H1 (cell line): ENCODE results near the gene MFNG. TPM values are rescaled to one million over a fixed set of nuclear protein-coding genes. Genes with fewer than 3 reads are reported as not detected.

Experiments used
- RBBP5 ChIP-seq: IDR thresholded peaks from 2 replicates; pipeline ENCODE4 v1.7.1; 2012; ENCODE audit warnings: low read depth, mild to moderate bottlenecking, inconsistent platforms, low read length, moderate library complexity, borderline replicate concordance
- SIX5 ChIP-seq: IDR thresholded peaks from 2 replicates; pipeline ENCODE4 v1.6.1; 2011; ENCODE audit warnings: mild to moderate bottlenecking, low read depth, low read length
- TBP ChIP-seq: IDR thresholded peaks from 2 replicates; pipeline ENCODE4 v1.6.1; 2011; ENCODE audit warnings: low read depth, low read length, improper control_type of control experiment
- polyA plus RNA-seq, 7 experiments: library from polyadenylated mRNA; depleted of rRNA in 3 of 7; stranded (reverse) in 5 of 7; unstranded in 2 of 7; fragments of >200 nt in 5 of 7; fragments of 200-250 nt in 2 of 7; gene quantifications; 1 replicate in 5 of 7; 2 replicates in 1 of 7; 4 replicates in 1 of 7; pipeline versions ENCODE4 v1.2.1 to v1.2.3, GENCODE V29; 2011 to 2013; ENCODE audit warnings: missing spikeins in 2 of 7, mixed read lengths in 2 of 7
- total RNA-seq: library from RNA; stranded (reverse); fragmentation: NEBNext Ultra II Directional; extraction: Animal tissue kit (Norgen Biotek cat#: 25700); gene quantifications from 2 replicates; pipeline ENCODE4 v1.2.1, GENCODE V29; 2021

Gene MFNG
- total and polyA plus RNA-seq, 2 of the 8 experiments (the other 6 are each of a cell fraction or from before 2014, with no cell fraction given) = 1.7 to 5.5 TPM

DNA sequence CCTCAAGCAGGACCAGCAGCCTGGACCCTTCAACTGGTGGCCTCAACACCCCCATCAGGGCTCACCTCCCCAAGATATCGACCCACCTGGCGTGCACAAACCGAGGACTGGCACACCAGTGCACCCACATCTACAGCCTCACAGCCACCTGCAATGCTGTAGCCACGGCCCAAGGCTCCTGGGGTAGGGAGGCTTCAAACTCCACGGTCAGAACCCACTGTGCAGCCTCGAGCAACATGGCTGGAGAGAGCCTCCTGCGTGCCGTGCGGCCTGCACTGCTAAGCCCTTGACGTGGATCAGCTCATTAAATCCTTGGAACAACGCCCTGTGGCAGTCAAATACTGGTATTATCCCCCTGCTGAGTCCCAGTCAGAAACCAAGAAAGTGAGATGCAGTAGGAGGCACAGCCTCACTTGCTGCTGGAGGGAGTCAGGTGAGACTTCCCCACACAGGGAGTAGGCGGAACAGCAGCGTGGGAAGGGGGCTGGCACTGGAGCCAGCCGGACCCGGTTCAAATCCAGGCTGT, 28.4 kb upstream of the MFNG start (continued):
- TF ChIP-seq TBP (no peak), SIX5 (no peak), RBBP5 (no peak)
